HepG2 (cell line): ENCODE results near the gene HSD11B1. TPM values are rescaled to one million over a fixed set of nuclear protein-coding genes. Genes with fewer than 3 reads are reported as not detected.

Experiments used
- ATAC-seq: fragments of 200-7000 bp; cut with Tn5 transposase; 3 replicates; pipeline ENCODE4 v1.9.1; 2020; ENCODE audit warnings: mild to moderate bottlenecking, moderate library complexity
- BruUV-seq: library from RNA; stranded (reverse); fragments of 400-500 nt; replicated peaks from 2 replicates; lab custom pipeline; 2021; lab: Mats Ljungman, UMichigan
- CTCF ChIA-PET: fragments of 300-600 bp; formaldehyde crosslinking; extraction: SDS; loops from one replicate; lab custom pipeline; 2021; ENCODE audit warnings: low total read pairs, inconsistent platforms, low intra/inter-chr PET ratio; lab: Yijun Ruan, JAX
- POLR2A ChIA-PET: fragments of 350-600 bp; sonication (Branson Sonifier 250); formaldehyde crosslinking; loops from one replicate; lab custom pipeline; 2020; ENCODE audit warnings: antibody characterized with exemption, inconsistent platforms; lab: Yijun Ruan, JAX
- DNase-seq: peaks from one replicate; pipeline ENCODE4 v3.0.0-alpha.2; 2015; ENCODE audit warnings: low spot score
- FAIRE-seq: peaks from 3 replicates; lab custom pipeline; 2011; peaks lifted over from hg19 to GRCh38; lab: Jason Lieb, UNC
- H2AFZ ChIP-seq: one replicate; pipeline ENCODE4 v1.6.1; 2011; ENCODE audit warnings: low read length, inconsistent platforms
- H3K27ac ChIP-seq: fragments of 300-600 bp; 3 replicates; pipeline ENCODE4 v1.8.0; 2011; ENCODE audit warnings: mixed run types, mild to moderate bottlenecking, mixed read lengths, low read length, inconsistent platforms; ENCODE audit not compliant: insufficient read depth; ENCODE audit errors: extremely low read length
- H3K27me3 ChIP-seq, 2 experiments: fragments of 200-600 bp in 1 of 2; 2 replicates in 1 of 2; 3 replicates in 1 of 2; pipeline versions ENCODE4 v1.6.0 to v1.8.0; 2011; ENCODE audit warnings: low read length in 2 of 2, mild to moderate bottlenecking in 2 of 2, moderate library complexity in 2 of 2, inconsistent platforms in 1 of 2; ENCODE audit not compliant: insufficient read depth in 2 of 2, control insufficient read depth in 1 of 2
- H3K36me3 ChIP-seq, 2 experiments: fragments of 200-600 bp in 1 of 2; replicated peaks in 1 of 2; 2 replicates in 1 of 2; 3 replicates in 1 of 2; pipeline versions ENCODE4 v1.5.1 to v1.8.0; 2011; ENCODE audit warnings: low read length in 2 of 2, inconsistent platforms in 1 of 2; ENCODE audit not compliant: insufficient read depth in 2 of 2, control insufficient read depth in 1 of 2
- H3K4me1 ChIP-seq: 2 replicates; pipeline ENCODE4 v1.5.1; 2012; ENCODE audit warnings: low read length, inconsistent platforms; ENCODE audit not compliant: insufficient read depth
- H3K4me2 ChIP-seq: 2 replicates; pipeline ENCODE4 v1.6.0; 2011; ENCODE audit warnings: low read depth, low read length, inconsistent platforms
- H3K4me3 ChIP-seq, 3 experiments: fragments of 200-600 bp in 1 of 3; sonication (generic), shearing (Covaris generic) in 1 of 3; replicated peaks in 1 of 3; 2 replicates each; pipeline ENCODE4 v1.5.1; 2011 to 2016; ENCODE audit warnings: low read length in 3 of 3, inconsistent platforms in 2 of 3, low read depth in 2 of 3, mild to moderate bottlenecking in 2 of 3, control low read depth in 1 of 3, mixed read lengths in 1 of 3; ENCODE audit not compliant: insufficient read depth in 1 of 3
- H3K79me2 ChIP-seq: one replicate; pipeline ENCODE4 v1.6.1; 2011; ENCODE audit warnings: low read length, inconsistent platforms; ENCODE audit not compliant: insufficient read depth
- H3K9ac ChIP-seq: 2 replicates; pipeline ENCODE4 v1.6.0; 2011; ENCODE audit warnings: mild to moderate bottlenecking, low read depth, low read length, inconsistent platforms; ENCODE audit not compliant: insufficient read depth
- H3K9me3 ChIP-seq: 2 replicates; pipeline ENCODE4 v1.5.1; 2012; ENCODE audit warnings: mild to moderate bottlenecking, low read length
- H4K20me1 ChIP-seq: 2 replicates; pipeline ENCODE4 v1.6.0; 2011; ENCODE audit warnings: inconsistent platforms, mild to moderate bottlenecking, low read length, moderate library complexity; ENCODE audit not compliant: insufficient read depth
- ISL2 ChIP-seq: sonication (generic); formaldehyde crosslinking; IDR thresholded peaks from 2 replicates; pipeline ENCODE4 v1.5.0; 2020; ENCODE audit warnings: missing genetic modification reagents
- MAFK ChIP-seq, 2 experiments: IDR thresholded peaks in 1 of 2; conservative IDR thresholded peaks in 1 of 2; 2 replicates each; pipeline ENCODE4 v1.6.1; 2011; ENCODE audit warnings: improper control_type of control experiment in 2 of 2, low read length in 2 of 2
- RBM39 ChIP-seq: fragments of 200-400 bp; formaldehyde crosslinking; IDR thresholded peaks from one replicate; pipeline ENCODE4 v1.6.1; 2018; ENCODE audit warnings: antibody characterized with exemption, mild to moderate bottlenecking, low read depth, low read length; ENCODE audit not compliant: poor library complexity, severe bottlenecking
- THAP11 ChIP-seq: IDR thresholded peaks from 2 replicates; pipeline ENCODE4 v1.6.1; 2016; ENCODE audit warnings: missing biosample characterization, missing genetic modification reagents
- UBTF ChIP-seq: sonication (generic); formaldehyde crosslinking; IDR thresholded peaks from 2 replicates; pipeline ENCODE4 v1.4.0; 2020; ENCODE audit warnings: mild to moderate bottlenecking, missing genetic modification reagents
- ZNF281 ChIP-seq: sonication (generic); formaldehyde crosslinking; IDR thresholded peaks from 2 replicates; pipeline ENCODE4 v1.4.0; 2020; ENCODE audit warnings: missing genetic modification reagents, borderline replicate concordance
- ZNF576 ChIP-seq: sonication (generic); formaldehyde crosslinking; IDR thresholded peaks from 2 replicates; pipeline ENCODE4 v1.4.0; 2020; ENCODE audit warnings: mild to moderate bottlenecking, missing genetic modification reagents
- ZNF678 ChIP-seq: sonication (generic); formaldehyde crosslinking; IDR thresholded peaks from 2 replicates; pipeline ENCODE4 v1.4.0; 2020; ENCODE audit warnings: mild to moderate bottlenecking, missing genetic modification reagents
- WGBS: methylation state at CpG from one replicate; pipeline ENCODE4 v1.1.6; 2017; ENCODE audit warnings: low lambda C conversion rate; 5-methylcytosine and 5-hydroxymethylcytosine counted together
- in situ Hi-C: cut with HindIII; loops from 2 replicates; pipeline ENCODE4 v1.10.0; 2017; ENCODE audit warnings: low pct_unique_long_range_greater_than_20kb; ENCODE audit not compliant: extremely low pct_ligation_motif_present
- intact Hi-C: fragments of 100-400 bp; cut with micrococcal nuclease; formaldehyde crosslinking; loops from one replicate; pipeline ENCODE4 v1.10.0; 2022; ENCODE audit not compliant: unreplicated experiment
- polyA plus RNA-seq, 8 experiments: library from polyadenylated mRNA; depleted of rRNA in 3 of 8; stranded (reverse) in 7 of 8; unstranded in 1 of 8; fragments of >200 nt; fragmentation: Illumina TruSeq in 4 of 8; extraction: Trizol in 4 of 8; gene quantifications; 2 replicates each; pipeline versions ENCODE4 v1.2.1 to v1.2.3, GENCODE V29; 2011 to 2016; ENCODE audit warnings: low read depth in 4 of 8, missing spikeins in 1 of 8, mixed read lengths in 1 of 8; ENCODE audit not compliant: insufficient read depth in 1 of 8
- total RNA-seq, 5 experiments: library from RNA; depleted of rRNA; stranded (reverse); fragments of >200 nt; fragmentation: Illumina TruSeq; extraction: Trizol; gene quantifications; 2 replicates each; pipeline ENCODE4 v1.2.3, GENCODE V29; 2016; ENCODE audit warnings: low read depth in 1 of 5

HSD11B1 gene
- total and polyA plus RNA-seq, 2 of the 13 experiments (the other 11 are each of a cell fraction or from before 2014, with no cell fraction given) = not detected

GRCh38 chr1:209742409-209743144, 37.9 kb downstream of the HSD11B1 start (continued):
- TF ChIP-seq UBTF = no peak
- no peak for TF ChIP-seq ZNF281 (CRISPR knock-in tag)
- TF ChIP-seq ZNF576 (CRISPR knock-in tag) = no peak

- in situ Hi-C loops (no loop called here), intact Hi-C loops (no loop called here)
- H2AFZ ChIP-seq = no peak overlapping the region
- CTCF ChIA-PET = no interaction called here
- 0% methylated on average over 2 of the region's 2 CpGs for WGBS
- H3K4me3 ChIP-seq = no peak overlapping the region
- H3K27me3 ChIP-seq = no peaks in the 10 kb centered on the region; a peak in 2 of 5 replicates
- TF ChIP-seq MAFK (conservative IDR thresholded peaks at IDR 0.05 in 1 of 2, IDR thresholded peaks at IDR 0.05 in 1 of 2; ENCODE audit: low read length in 2 of 2) = no peak
- TF ChIP-seq ZNF678 = no peak
- no peak for TF ChIP-seq RBM39
- TF ChIP-seq ISL2 (CRISPR knock-in tag) = no peak
- TF ChIP-seq UBTF = no peak
- TF ChIP-seq THAP11 (CRISPR knock-in tag) = no peak
- H3K9me3 ChIP-seq = no peaks in the 10 kb centered on the region
- H3K27ac ChIP-seq = no peak overlapping the region
- H3K4me1 ChIP-seq = peaks cover 6% of the 10 kb centered on the region
- POLR2A ChIA-PET = no interaction called here
- H3K36me3 ChIP-seq = no peaks in the 10 kb centered on the region
- no peak overlapping the region for H3K4me2 ChIP-seq
- BruUV-seq = no TSS peak
- H4K20me1 ChIP-seq = no peaks in the 10 kb centered on the region
- H3K9ac ChIP-seq = no peak overlapping the region
- FAIRE-seq (no peak), DNase-seq (no peak), ATAC-seq (no peak)
- no peaks in the 10 kb centered on the region for H3K79me2 ChIP-seq
Measured at GRCh38 chr1:209743145-209743482, 38.5 kb downstream of the HSD11B1 start.
